Activated naive CD4-positive, alpha-beta T cell treated with anti-CD3 and anti-CD28 coated beads for 36 hours (primary cell): ENCODE measurements around the gene LMX1B. TPM values are rescaled to one million over a fixed set of nuclear protein-coding genes. Genes with fewer than 3 reads are reported as not detected.

Experiments
- CTCF ChIA-PET: fragments of 350-600 bp; sonication (Branson Sonifier 250); formaldehyde crosslinking; loops from one replicate; lab custom pipeline; 2021; ENCODE audit warnings: antibody characterized with exemption; lab: Charles Lee
- DNase-seq: peaks from one replicate; pipeline ENCODE4 v3.0.0-alpha.2; 2020
- H3K27ac Mint-ChIP-seq: one replicate; pipeline ENCODE4 v1.8.0; 2021; ENCODE audit warnings: mild to moderate bottlenecking, mixed read lengths
- H3K27me3 Mint-ChIP-seq: one replicate; pipeline ENCODE4 v1.8.0; 2021; ENCODE audit warnings: low read depth, mixed read lengths
- H3K36me3 Mint-ChIP-seq: one replicate; pipeline ENCODE4 v1.8.0; 2021; ENCODE audit warnings: low read depth, mixed read lengths
- H3K4me1 Mint-ChIP-seq: one replicate; pipeline ENCODE4 v1.8.0; 2021; ENCODE audit warnings: low read depth, mixed read lengths
- H3K4me3 Mint-ChIP-seq: one replicate; pipeline ENCODE4 v1.8.0; 2021; ENCODE audit warnings: mild to moderate bottlenecking, moderate library complexity, mixed read lengths
- H3K9me3 Mint-ChIP-seq: one replicate; pipeline ENCODE4 v1.8.0; 2021; ENCODE audit warnings: mixed read lengths
- intact Hi-C: fragments of 100-400 bp; cut with micrococcal nuclease; formaldehyde crosslinking; loops from one replicate; pipeline ENCODE4 v1.15.1; 2023
- total RNA-seq, 2 experiments: library from RNA; stranded (reverse); gene quantifications; one replicate each; pipeline ENCODE4 v1.2.3, GENCODE V29; 2021

LMX1B gene
- total RNA-seq, 2 experiments from 2014 or later: not detected

GRCh38 chr9:126615245-126615790, 1.6 kb downstream of the LMX1B start:
- peak; percentile 39 for DNase-seq
- intact Hi-C loops: loop anchor here (1.0 kb wide), 1 partner anchor 11 kb away; no protein-coding TSS in a partner anchor
- CTCF ChIA-PET: no interaction called here

GRCh38 chr9:126615791-126616447, 2.2 kb downstream of the LMX1B start:
- Mint-ChIP-seq H3K4me1 (peaks cover 28% of the 10 kb centered on the region), H3K27ac (no peak overlapping the region), H3K9me3 (no peaks in the 10 kb centered on the region), H3K4me3 (no peak overlapping the region), H3K27me3 (peaks cover 76% of the 10 kb centered on the region), H3K36me3 (no peaks in the 10 kb centered on the region)
- intact Hi-C loops: loop anchor here (1.0 kb wide), 1 partner anchor 10 kb away; no protein-coding TSS in a partner anchor
- no peak for DNase-seq
- CTCF ChIA-PET: interaction anchor here (1.3 kb wide), 1 partner anchor 75 kb away, joined by 3 read pairs; no protein-coding TSS in a partner anchor

More at GRCh38 chr9:126615245-126615790, 1.6 kb downstream of the LMX1B start:
- no peak overlapping the region for H3K4me3 Mint-ChIP-seq
- no peaks in the 10 kb centered on the region for H3K9me3 Mint-ChIP-seq
- H3K27me3 Mint-ChIP-seq: peaks cover 75% of the 10 kb centered on the region
- peaks cover 28% of the 10 kb centered on the region for H3K4me1 Mint-ChIP-seq
- no peak overlapping the region for H3K27ac Mint-ChIP-seq
- H3K36me3 Mint-ChIP-seq: no peaks in the 10 kb centered on the region

GRCh38 chr9:126616521-126616976, 2.8 kb downstream of the LMX1B start:
- no peaks in the 10 kb centered on the region for H3K9me3 Mint-ChIP-seq
- peaks cover 23% of the 10 kb centered on the region for H3K4me1 Mint-ChIP-seq
- H3K27me3 Mint-ChIP-seq: peaks cover 73% of the 10 kb centered on the region
- H3K36me3 Mint-ChIP-seq: no peaks in the 10 kb centered on the region
- no peak for DNase-seq
- H3K4me3 Mint-ChIP-seq: no peak overlapping the region
- intact Hi-C loops: no loop called here
- H3K27ac Mint-ChIP-seq: no peak overlapping the region
- CTCF ChIA-PET: interaction anchor here (1.3 kb wide), 1 partner anchor 74 kb away, joined by 3 read pairs; no protein-coding TSS in a partner anchor

GRCh38 chr9:126617003-126617822, 3.5 kb downstream of the LMX1B start:
- no peak overlapping the region for H3K27ac Mint-ChIP-seq
- H3K36me3 Mint-ChIP-seq: no peaks in the 10 kb centered on the region
- H3K27me3 Mint-ChIP-seq: peaks cover 73% of the 10 kb centered on the region
- no peaks in the 10 kb centered on the region for H3K9me3 Mint-ChIP-seq
- CTCF ChIA-PET: interaction anchor here (1.3 kb wide), 1 partner anchor 73 kb away, joined by 3 read pairs; no protein-coding TSS in a partner anchor
- H3K4me1 Mint-ChIP-seq: peaks cover 17% of the 10 kb centered on the region
- intact Hi-C loops: no loop called here
- no peak overlapping the region for H3K4me3 Mint-ChIP-seq
- no peak for DNase-seq

GRCh38 chr9:126617823-126618165, 4.1 kb downstream of the LMX1B start:
- CTCF ChIA-PET: no interaction called here
- no peaks in the 10 kb centered on the region for H3K9me3 Mint-ChIP-seq
- peaks cover 77% of the 10 kb centered on the region for H3K27me3 Mint-ChIP-seq
- intact Hi-C loops: no loop called here
- H3K36me3 Mint-ChIP-seq: no peaks in the 10 kb centered on the region
- no peak for DNase-seq
- no peak overlapping the region for H3K27ac Mint-ChIP-seq
- no peak overlapping the region for H3K4me3 Mint-ChIP-seq
- H3K4me1 Mint-ChIP-seq: peaks cover 16% of the 10 kb centered on the region

- Mint-ChIP-seq H3K27me3 (peaks cover 77% of the 10 kb centered on the region), H3K4me1 (peaks cover 13% of the 10 kb centered on the region), H3K27ac (no peak overlapping the region), H3K36me3 (no peaks in the 10 kb centered on the region), H3K4me3 (no peak overlapping the region), H3K9me3 (no peaks in the 10 kb centered on the region)
- CTCF ChIA-PET: no interaction called here
- no peak for DNase-seq
- intact Hi-C loops: no loop called here
These were observed 4.5 kb downstream of the LMX1B start for GRCh38 chr9:126618190-126618584.

GRCh38 chr9:126618585-126619360, 5.0 kb downstream of the LMX1B start:
- no peak overlapping the region for H3K4me3 Mint-ChIP-seq
- no peaks in the 10 kb centered on the region for H3K9me3 Mint-ChIP-seq
- peaks cover 82% of the 10 kb centered on the region for H3K27me3 Mint-ChIP-seq
- intact Hi-C loops: no loop called here
- CTCF ChIA-PET: no interaction called here
- no peaks in the 10 kb centered on the region for H3K36me3 Mint-ChIP-seq
- peaks cover 13% of the 10 kb centered on the region for H3K4me1 Mint-ChIP-seq
- no peak overlapping the region for H3K27ac Mint-ChIP-seq
- DNase-seq: no peak

GRCh38 chr9:126619361-126620135, 5.8 kb downstream of the LMX1B start:
- no peak overlapping the region for H3K27ac Mint-ChIP-seq
- no peak for DNase-seq
- intact Hi-C loops: no loop called here
- H3K9me3 Mint-ChIP-seq: no peaks in the 10 kb centered on the region
- H3K27me3 Mint-ChIP-seq: peaks cover 86% of the 10 kb centered on the region
- no peaks in the 10 kb centered on the region for H3K36me3 Mint-ChIP-seq
- H3K4me3 Mint-ChIP-seq: no peak overlapping the region
- CTCF ChIA-PET: interaction anchor here (0.6 to 1.0 kb wide), 2 partner anchors 9 to 271 kb away, joined by 3 read pairs; no protein-coding TSS in a partner anchor
- H3K4me1 Mint-ChIP-seq: peaks cover 10% of the 10 kb centered on the region

- CTCF ChIA-PET: interaction anchor here (1.0 kb wide), 1 partner anchor 9 kb away, joined by 3 read pairs; no protein-coding TSS in a partner anchor
- intact Hi-C loops: no loop called here
- Mint-ChIP-seq H3K4me3 (no peak overlapping the region), H3K4me1 (peaks cover 11% of the 10 kb centered on the region), H3K27ac (no peak overlapping the region), H3K27me3 (peaks cover 87% of the 10 kb centered on the region), H3K36me3 (no peaks in the 10 kb centered on the region), H3K9me3 (no peaks in the 10 kb centered on the region)
- DNase-seq: no peak
These were observed 6.8 kb downstream of the LMX1B start for GRCh38 chr9:126620478-126620877.

GRCh38 chr9:126621061-126621918, 7.6 kb downstream of the LMX1B start:
- H3K27ac Mint-ChIP-seq: no peak overlapping the region
- DNase-seq: no peak
- no peak overlapping the region for H3K4me3 Mint-ChIP-seq
- no peaks in the 10 kb centered on the region for H3K36me3 Mint-ChIP-seq
- H3K9me3 Mint-ChIP-seq: no peaks in the 10 kb centered on the region
- intact Hi-C loops: no loop called here
- H3K4me1 Mint-ChIP-seq: peaks cover 15% of the 10 kb centered on the region
- peaks cover 86% of the 10 kb centered on the region for H3K27me3 Mint-ChIP-seq
- CTCF ChIA-PET: no interaction called here
